Left renal pelvis (tissue), 4 donors: ENCODE data around the gene FHOD3. TPM values are rescaled to one million over a fixed set of nuclear protein-coding genes. Genes with fewer than 3 reads are reported as not detected.

ENCODE experiments used
- DNase-seq, 4 donors: peaks; one replicate each; pipeline ENCODE4 v3.0.0-alpha.2; 2013; ENCODE audit warnings: low read depth in 4 of 4, low spot score in 3 of 4
- polyA plus RNA-seq, 4 donors: library from polyadenylated mRNA; unstranded; fragments of 120-200 nt; gene quantifications; one replicate each; pipeline ENCODE4 v1.2.1, GENCODE V29; 2013; ENCODE audit not compliant: insufficient read length in 4 of 4

Gene FHOD3
- 10 to 100 TPM in 3 of 4 donors, 1 to 10 TPM in 1; 4.3 to 40.3 (median 38.9) TPM for polyA plus RNA-seq

DNA sequence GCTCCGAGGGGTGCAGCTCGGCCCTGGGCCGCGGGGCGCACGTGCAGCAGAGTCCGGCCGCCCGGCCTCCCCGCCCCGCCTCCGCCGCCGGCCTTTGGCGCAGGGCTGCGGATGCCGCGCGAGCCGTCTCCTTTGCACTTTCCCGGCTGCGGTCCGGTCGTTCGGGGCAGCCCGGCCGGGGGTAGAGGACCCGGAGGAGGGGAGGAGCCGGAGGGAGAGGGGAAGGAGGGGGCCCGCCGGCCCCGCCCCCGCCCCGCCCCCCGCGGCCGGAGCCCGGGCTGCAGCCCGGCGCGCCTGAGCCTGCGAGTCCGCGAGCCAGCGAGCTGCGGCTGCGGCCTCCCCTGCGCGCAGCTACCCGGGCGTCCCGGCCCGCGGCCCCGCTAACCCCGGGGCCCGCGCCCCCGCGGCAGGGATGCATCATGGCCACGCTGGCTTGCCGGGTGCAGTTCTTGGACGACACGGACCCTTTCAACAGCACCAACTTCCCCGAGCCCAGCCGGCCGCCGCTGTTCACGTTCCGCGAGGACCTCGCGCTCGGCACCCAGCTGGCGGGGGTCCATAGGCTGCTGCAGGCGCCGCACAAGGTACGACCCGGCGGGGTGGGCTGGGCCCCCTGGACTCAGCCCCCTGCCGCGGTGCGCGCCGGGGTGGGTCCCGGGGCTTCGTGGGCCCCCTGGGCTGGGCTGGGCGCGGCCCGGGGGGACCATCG, at the start of gene FHOD3:
Gene FHOD3, plus strand, starts transcription at position 297 of the 709 bp plus-strand sequence. Its CDS starts 123 bp downstream, at position 420.
- peak in 1 of 4 donors; percentile 49 for DNase-seq

DNA sequence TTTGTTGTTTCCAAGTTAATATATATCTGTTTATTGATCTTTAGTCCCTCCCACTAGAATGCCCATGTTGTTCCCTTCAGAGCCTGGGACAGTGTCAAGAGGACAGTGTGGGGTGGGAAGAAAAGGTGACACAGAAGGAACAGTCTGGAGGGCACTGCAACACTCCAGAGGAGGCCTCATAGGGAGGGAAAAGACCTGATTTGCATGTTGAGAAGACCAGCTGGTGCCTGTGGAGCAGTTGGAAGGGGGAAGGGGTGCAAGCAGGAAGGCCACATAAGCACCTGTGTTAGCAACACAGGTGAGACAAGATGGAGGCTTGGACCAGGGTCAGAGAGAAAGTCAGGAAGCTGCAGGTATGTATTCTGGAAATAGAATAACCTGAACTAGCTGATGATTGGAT, 48.1 kb upstream of the FHOD3 start:
- no peak for DNase-seq

DNA sequence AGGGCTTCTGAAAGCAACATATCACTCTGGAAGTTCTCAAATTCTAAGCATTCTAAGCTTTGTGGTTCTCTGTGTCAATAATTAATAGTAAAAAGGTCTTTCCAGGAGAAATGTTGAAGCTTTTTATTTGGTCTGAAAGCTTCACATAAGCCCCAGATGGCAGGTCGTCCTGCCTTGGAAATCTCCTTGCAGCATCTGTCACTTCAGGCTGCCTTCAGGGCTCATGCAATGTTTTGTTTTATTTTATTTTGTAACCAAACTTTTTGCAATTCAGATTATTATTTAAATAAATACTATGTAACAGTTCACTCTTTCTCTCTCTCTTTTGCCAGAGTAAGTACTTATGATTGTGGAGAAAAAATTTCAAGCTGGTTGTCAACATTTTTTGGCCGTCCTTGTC, 46.7 kb upstream of the FHOD3 start:
- no peak for DNase-seq

DNA sequence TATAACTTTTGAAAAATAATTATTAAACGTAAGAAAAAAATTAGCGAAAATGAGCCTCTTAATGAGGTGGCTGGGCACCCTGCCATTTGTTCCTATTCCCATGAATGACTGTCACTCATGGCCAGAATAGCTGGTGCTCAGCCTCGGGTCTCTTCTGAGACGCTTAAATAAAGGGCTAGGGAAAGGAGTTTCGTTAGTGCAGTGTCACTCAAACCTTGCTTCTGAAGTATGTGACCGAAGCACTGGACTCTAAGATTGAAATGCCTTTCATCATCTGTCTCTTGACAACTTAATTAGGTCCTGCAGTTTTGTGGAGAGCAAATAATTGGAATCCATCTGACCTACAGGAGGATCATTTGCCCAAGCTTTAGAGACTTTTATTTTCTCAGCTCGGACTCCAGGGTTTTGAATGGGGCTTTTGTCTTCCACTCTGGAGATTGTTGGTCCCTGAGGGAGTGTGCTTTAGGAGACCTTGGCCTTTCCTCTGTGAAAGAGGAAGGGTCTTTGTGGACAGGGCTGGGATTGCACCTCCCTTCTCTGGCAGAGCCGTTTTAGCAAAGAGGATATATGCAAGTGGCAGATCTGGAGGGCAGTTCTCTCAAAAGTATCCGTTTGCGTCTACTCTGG, 42.3 kb upstream of the FHOD3 start:
- no peak for DNase-seq

DNA sequence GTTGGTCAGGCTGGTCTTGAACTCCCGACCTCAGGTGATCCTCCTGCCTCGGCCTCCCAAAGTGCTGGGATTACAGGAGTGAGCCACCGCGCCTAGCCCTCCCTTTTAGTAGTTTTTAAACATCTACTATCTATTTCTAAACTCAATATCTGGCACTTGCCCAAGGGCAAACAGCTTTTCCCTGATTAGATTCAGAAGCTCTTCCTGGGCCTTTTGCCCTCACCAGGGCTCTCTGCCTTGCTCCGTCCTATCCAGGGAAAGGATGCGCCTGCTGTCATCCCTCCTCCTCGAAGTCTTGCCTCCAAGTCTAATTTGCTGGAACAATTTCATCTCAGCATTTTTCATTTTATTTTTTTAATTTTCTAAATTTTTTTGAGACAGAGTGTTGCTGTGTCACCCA, 41.4 kb upstream of the FHOD3 start:
- DNase-seq = no peak

DNA sequence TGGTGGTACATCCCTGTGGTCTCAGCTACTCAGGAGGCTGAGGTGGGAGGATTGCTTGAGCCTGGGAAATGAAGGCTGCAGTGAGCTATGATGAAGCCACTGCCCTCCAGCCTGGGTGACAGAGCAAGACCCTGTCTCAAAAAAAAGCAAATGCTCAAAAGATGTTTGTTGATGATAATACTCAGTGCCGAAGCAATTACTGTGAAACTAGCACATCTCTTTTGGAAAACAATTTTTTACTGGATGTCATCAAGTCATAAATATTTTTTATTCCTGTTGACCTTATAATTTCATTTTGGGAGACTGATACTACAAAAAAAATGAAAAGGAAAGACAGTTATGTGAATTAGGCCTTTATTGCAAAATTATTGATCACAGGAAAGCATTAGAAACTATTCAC, 34.5 kb upstream of the FHOD3 start:
- DNase-seq = no peak

DNA sequence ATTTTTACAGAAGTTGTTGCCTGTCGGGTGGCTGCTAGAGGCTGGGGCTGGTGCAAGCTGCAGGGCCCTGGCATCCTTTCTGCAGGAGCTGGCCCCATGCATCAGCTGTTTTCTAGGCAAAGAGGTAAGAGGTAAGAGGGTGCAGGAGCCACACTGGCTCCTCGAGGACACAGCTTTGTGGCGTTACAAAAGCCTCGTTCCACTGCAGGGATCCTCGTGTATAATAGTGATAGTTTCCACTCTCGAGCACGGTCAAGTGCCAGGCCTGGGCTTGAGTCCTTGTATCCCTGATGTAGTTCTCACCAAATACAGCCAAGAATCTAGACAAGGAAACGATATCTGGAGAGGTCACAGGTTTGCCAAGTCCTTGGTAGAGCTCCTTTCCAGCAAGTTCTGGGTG, 33.2 kb upstream of the FHOD3 start:
- DNase-seq = no peak

DNA sequence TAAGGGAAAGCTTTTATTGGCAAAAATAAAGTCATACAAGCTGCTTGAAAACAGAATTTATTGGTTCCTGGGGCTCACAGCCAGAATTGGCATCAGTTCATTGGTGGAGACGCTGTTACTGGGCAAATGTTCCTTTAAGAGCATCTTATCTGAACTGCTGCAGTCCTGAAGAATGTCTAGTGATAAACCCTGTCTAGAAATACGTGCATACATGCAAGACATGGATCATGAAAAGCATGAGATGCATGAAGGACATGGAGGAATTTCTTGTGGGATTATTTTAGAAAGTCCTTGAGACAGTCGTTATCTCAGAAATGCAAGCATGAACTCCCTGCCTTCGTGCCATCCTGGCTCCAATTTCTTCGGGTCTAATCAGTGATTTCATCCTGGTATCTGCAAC, 32.5 kb upstream of the FHOD3 start:
- no peak for DNase-seq

DNA sequence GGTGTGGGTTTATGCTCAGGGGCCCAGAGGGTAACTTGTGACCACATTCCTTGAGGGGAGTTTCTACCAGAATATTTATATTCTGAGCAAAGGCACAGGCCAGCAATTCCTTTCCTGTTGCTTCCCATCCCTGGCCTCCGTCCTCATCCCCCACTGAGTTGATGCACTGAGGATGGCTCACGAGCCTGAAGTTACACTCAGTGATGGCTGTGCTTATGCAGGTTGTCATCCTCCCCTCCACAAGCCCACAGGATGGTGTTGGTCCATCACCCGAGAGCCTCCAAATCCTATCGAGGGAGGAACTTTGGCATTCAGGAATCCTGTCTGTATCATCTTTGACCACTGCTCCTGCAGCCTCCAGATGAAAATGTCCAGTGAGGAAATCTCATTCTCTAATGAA, 28.4 kb upstream of the FHOD3 start:
- no peak for DNase-seq

DNA sequence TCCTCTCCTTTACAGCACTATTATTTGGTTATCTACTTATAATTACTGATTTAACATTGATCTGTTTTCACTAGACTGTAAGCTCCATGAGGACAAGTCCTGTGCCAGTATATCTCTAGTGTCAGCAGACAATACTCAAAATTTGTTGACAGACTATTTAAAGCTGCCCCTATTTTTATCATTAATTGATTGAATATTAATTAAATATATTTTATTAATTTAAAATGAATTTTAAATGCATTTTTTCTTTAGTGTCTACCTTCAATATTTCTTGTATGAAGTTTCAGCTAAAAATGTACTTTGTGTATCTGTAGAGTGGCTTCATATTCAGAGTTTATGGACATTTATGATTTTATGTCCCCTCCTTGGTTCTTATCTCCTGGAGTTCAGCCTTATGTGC, 26.4 kb upstream of the FHOD3 start:
- DNase-seq = no peak

DNA sequence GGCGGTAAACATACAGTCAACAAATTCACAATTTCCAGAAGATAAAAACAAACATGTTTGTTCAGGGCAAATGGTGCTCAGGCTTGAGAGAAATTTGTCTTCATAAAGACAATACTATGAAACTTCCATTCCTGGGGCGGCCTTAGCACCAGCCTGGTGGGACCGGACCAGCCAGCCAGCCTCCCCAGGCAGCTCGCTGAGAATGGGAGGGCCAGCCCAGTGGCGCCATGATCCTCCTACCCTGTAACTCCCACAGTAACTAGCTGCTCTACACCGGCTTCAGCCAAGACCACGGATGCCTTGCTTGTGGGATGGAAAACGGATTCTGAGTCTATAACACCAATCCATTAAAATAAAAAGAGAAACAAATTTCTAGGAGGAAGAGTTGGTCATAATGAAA, 24.2 kb upstream of the FHOD3 start:
- no peak for DNase-seq

DNA sequence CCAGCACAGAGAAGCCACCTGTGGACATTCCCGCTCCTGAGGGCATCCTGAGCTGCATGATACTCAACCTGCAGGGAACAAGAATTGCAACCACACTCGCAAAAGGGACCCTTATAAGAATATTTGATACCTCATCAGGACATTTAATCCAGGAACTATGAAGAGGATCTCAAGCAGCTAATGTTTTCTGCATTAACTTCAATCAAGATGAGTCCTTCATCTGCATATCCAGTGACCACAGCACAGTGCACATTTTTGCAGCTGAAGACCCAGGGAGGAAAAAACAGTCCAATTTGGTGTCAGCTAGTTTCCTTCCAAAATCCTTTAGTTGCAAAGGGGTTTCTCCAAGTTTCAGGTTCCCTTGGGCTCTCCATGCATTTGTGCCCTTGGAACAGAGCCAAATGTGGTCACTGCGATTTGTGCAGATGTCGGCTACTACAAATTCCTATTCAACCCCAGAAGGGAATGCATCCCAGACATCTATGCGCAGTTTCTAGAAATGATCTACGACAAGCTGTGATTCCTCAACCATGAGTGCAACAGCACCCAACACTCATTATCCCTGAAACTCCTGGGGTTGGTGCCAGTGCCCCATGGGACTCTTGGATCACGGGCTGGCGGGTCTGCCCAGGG, 23.3 kb upstream of the FHOD3 start:
- DNase-seq = no peak

DNA sequence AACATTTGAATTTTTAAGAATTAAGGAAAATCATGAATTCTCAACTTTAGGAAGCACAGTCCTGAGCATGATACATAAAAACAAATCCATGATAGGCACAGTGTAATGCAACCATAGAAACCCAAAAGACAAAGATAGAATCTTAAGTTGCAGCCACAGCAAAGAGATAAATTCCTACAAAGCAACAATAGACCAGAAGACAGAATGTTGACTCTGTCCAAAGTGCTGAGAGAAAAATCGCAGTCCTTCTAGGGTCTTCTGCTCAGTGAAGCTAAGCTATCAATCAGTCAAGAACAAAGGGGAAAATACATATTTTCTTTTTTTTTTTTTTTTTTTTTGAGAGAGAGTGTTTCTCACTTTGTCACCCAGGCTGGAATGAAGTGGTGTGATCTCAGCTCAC, 22.0 kb upstream of the FHOD3 start:
- DNase-seq = no peak

DNA sequence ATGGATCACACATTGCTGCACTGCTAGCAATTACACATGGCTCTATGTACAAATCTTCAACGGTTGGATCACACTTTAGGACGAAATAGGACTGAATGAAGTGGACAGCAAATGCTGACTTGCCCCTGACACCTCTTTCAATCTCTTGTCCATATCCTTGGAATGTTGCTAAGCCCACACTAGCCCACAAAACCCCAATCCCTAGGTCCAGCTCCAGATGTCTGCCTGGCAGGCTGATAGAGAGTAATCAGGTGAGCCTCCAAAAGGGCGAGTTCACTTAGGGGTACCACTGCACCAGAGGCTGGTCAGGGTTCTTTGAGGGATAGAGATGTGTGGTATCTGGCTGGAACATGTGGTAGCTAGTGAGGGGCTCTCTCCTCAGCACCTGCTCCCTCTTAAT, 18.5 kb upstream of the FHOD3 start:
- DNase-seq = no peak

DNA sequence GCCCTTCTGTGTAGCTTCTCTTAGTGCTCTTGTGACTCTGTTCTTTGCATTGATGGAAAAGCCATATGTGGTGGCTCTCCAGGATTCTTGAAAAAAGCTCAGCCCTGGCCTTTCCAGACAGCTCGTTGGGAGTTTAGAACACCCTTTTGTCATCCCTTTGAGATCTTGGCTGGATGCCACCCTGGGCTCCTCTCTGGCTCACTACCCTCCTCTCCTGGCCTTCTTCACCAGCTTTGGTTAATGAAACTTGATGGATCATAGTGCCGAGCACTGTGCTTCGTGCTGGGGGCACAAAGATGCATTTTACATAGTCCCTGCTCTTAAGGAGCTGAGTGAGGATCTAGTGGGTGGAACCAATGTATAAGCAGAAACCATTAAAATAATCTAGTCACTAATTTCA, 15.6 kb upstream of the FHOD3 start:
- no peak for DNase-seq

DNA sequence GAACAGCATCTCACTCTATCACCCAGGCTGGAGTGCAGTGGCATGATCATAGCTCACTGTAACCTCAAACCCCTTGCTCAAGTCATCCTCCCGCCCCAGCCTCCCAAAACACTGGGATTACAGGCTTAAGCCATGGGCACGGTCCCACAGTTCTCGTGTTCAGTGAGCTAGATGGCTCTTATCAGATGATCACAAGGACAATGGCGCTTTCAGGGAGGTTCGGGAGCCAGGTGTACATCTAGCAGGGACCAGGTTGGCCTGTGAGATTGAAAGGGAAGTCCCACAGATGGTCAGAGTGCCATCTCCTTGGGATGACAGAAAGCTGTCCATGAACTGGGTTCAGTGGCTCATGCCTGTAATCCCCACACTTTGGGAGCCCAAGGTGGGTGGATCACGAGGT, 14.1 kb upstream of the FHOD3 start:
- no peak for DNase-seq

DNA sequence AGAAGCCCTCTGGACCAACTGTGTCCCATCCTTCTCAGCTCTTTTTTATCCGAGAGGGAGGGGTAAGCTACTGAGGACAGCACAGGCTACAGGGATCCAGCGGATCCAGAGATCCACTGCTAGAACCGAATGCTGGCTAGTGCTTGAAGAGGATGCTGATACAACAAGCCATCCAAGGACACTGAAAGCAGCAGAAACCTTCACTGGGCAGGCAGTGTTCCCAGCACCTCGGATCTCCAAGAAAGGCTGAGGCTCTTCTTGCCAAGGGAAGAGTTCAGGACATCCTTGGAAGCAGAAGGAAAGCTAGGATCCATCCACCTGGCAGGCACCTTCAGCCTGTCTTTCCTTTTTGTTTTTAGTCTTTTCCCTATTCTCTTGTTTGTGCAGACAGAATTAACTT, 13.2 kb upstream of the FHOD3 start:
- DNase-seq = no peak

DNA sequence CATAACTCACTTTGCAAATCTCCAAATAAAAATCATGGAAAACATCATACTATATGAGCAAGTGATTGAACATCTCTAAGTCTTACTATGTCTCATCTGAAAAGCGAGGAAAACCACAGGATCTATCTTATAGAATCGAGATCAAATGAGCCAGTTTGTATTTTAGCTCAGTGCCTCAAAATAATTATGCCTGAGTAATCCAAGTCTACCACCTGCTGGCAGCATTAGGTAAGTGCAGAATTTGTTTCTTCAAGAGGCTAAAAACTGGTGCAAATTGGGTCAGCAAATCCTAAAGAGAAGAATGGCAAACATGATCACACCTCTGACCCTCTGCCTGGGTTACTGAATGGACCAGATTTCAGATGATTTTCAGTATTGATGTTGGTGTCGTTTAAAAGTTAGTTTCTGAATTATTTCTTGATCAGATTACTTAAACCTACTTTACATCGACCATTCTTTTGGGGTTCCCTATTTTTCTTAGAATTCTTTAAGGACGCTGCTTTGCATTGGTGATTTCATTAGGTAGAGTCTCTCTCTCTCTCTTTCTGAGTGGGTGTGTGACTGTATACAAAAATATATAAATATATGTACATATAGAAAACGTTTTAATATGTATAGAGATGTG, 12.7 kb upstream of the FHOD3 start:
- no peak for DNase-seq

DNA sequence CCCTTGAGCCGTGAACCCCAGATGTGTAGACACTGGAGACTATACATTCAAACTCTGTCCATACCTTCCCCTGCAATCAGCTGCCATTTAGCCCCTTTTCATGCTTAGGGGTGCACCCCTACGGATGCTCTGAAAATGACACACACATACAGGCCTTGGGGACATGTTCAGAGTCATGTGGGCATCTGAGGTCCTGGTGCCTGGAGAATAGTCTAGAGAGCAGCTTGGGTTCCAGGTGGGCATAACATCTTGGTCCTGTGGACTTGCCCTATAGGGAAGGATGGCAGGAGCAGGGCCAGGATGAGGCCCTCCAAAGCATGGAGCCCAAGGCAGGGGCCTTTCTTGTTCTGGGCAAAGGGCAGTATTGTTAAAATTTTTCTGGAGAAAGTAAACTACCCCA, 9.9 kb upstream of the FHOD3 start:
- no peak for DNase-seq

DNA sequence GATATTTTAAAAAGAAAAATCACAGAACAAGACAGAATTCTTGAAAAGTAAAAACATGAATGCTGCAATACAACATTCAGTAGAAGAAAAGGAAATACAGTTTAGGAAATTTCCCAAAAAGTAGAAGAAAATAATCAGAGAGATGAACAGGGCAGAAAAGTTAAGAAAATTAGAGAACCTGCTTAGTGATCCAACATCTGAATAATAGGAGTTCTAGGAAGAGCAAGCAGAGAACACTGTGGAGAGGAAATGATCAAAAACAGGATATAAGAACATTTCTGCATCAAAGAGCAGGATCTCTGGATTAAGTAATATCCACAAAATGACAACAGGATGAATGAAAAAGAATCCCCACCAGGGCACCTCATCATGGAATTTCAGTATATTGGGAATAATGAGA, 8.8 kb upstream of the FHOD3 start:
- no peak for DNase-seq

DNA sequence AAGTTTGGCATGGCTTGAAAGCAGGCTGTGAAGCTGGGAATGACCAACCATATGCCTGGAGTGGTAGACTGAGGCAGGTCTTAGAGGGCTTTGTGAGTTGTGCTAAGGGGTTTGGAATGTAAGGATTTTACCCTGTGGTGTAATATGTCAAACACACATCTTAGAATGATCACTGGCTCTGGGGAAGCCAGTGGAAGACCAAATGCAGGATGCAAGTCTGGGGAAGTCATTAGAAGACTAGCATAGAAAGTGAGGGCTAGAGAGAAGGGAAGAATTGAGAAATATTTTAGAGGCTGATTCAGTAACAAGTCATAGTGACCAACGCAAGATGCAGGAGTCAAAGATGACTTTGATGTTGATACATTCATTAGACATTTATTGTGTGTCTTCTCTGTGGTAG, 3.5 kb upstream of the FHOD3 start:
- no peak for DNase-seq

DNA sequence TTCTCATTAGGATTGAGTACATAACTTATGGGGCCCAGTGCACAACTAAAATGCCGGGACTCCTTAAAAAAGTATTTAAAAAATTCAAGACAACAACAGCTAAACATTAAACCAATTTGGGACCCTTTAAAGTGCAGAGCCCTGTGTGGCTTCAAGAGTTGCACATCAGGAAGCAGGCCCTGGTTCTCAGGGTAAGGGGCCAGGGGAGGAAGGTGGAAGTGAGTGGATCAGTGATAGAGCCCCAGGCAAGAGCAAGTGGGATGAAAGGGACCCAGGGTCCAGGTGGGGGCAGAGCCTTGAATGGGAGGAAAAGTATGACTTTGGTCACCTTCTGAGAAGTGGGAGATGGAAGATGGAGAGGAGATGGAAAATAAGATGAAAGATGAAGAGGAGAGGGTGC, 2.3 kb upstream of the FHOD3 start:
- no peak for DNase-seq
